CD1c-positive myeloid dendritic cell (primary cell): ENCODE measurements around the gene ZNF483.
"Not testable (repeated sequence)": the region's sequence is repeated elsewhere in the genome, so short reads cannot be mapped to it uniquely, and the experiment has no call there.

ENCODE experiments used
- DNase-seq: peaks from one replicate; pipeline ENCODE4 v3.0.0-alpha.2; 2016; ENCODE audit errors: extremely low spot score

The ZNF483 gene

GRCh38 chr9:111610149-111610548 lies 85.2 kb downstream of the ZNF483 start:
- no peak for DNase-seq

- DNase-seq: no peak
Measured at GRCh38 chr9:111610845-111611244, 85.9 kb downstream of the ZNF483 start.

GRCh38 chr9:111613436-111614040 lies 88.6 kb downstream of the ZNF483 start:
- no peak for DNase-seq

- no peak for DNase-seq
Measured at GRCh38 chr9:111615928-111616327, 90.9 kb downstream of the ZNF483 start.

- not testable (repeated sequence) for DNase-seq
Measured at GRCh38 chr9:111617349-111617748, 92.4 kb downstream of the ZNF483 start.

- DNase-seq: peak; percentile 39
Measured at GRCh38 chr9:111621895-111622480, 97.0 kb downstream of the ZNF483 start.

GRCh38 chr9:111622626-111623025 lies 97.6 kb downstream of the ZNF483 start:
- peak; percentile 43 for DNase-seq
